Upper lobe of right lung (tissue), 1 donor: ENCODE results near the gene IGSF21. TPM values are rescaled to one million over a fixed set of nuclear protein-coding genes. Genes with fewer than 3 reads are reported as not detected.

Source experiments
- ATAC-seq: fragments of 200-7000 bp; cut with Tn5 transposase; one replicate; pipeline ENCODE4 v1.9.1; 2020; ENCODE audit warnings: mild to moderate bottlenecking, moderate library complexity
- DNase-seq: peaks from one replicate; pipeline ENCODE4 v3.0.0-alpha.2; 2020
- H3K27ac ChIP-seq: fragments of 200-600 bp; one replicate; pipeline ENCODE4 v1.8.0; 2022
- H3K27me3 ChIP-seq: fragments of 200-600 bp; one replicate; pipeline ENCODE4 v1.8.0; 2022; ENCODE audit warnings: mild to moderate bottlenecking
- H3K36me3 ChIP-seq: fragments of 200-600 bp; one replicate; pipeline ENCODE4 v1.8.0; 2022
- H3K4me1 ChIP-seq: fragments of 200-600 bp; one replicate; pipeline ENCODE4 v1.8.0; 2022
- H3K4me3 ChIP-seq: fragments of 200-600 bp; one replicate; pipeline ENCODE4 v1.8.0; 2022; ENCODE audit warnings: mild to moderate bottlenecking
- H3K9me3 ChIP-seq: fragments of 200-600 bp; one replicate; pipeline ENCODE4 v1.8.0; 2022
- CTCF ChIP-seq: fragments of 200-600 bp; IDR thresholded peaks from one replicate; pipeline ENCODE4 v1.8.0; 2022; ENCODE audit warnings: antibody characterized with exemption
- intact Hi-C: fragments of 100-400 bp; cut with DNase I; formaldehyde crosslinking; loops from one replicate; pipeline ENCODE4 v1.11.0; 2022
- total RNA-seq: library from RNA; stranded (reverse); fragmentation: NEBNext Ultra II Directional; extraction: Animal tissue kit (Norgen Biotek cat#: 25700); gene quantifications from one replicate; pipeline ENCODE4 v1.2.1, GENCODE V29; 2021
- donor health status: DM: no; HTN: yes; CAD: no; lungs with severe emphysema.

Gene IGSF21
- total RNA-seq, 1 donor from 2014 or later: 3.2 TPM

- DNase-seq (peak; percentile 56), ATAC-seq (peak; percentile 31)
- no peaks in the 10 kb centered on the region for H3K27me3 ChIP-seq
- no peak overlapping the region for H3K27ac ChIP-seq
- H3K9me3 ChIP-seq: no peaks in the 10 kb centered on the region
- no peaks in the 10 kb centered on the region for H3K4me1 ChIP-seq
- no peaks in the 10 kb centered on the region for H3K36me3 ChIP-seq
- no peak overlapping the region for H3K4me3 ChIP-seq
- peak; percentile 23 for TF ChIP-seq CTCF
- intact Hi-C loops: no loop called here
Measured at GRCh38 chr1:18373882-18374493, 266.4 kb downstream of the IGSF21 start.

GRCh38 chr1:18376661-18377060 is 269.1 kb downstream of the IGSF21 start:
- no peak for TF ChIP-seq CTCF
- peak; percentile 51 for DNase-seq
- ATAC-seq: no peak
- no peaks in the 10 kb centered on the region for H3K4me1 ChIP-seq
- H3K9me3 ChIP-seq: no peaks in the 10 kb centered on the region
- no peaks in the 10 kb centered on the region for H3K36me3 ChIP-seq
- no peaks in the 10 kb centered on the region for H3K27me3 ChIP-seq
- H3K27ac ChIP-seq: no peak overlapping the region
- intact Hi-C loops: no loop called here
- H3K4me3 ChIP-seq: no peak overlapping the region

GRCh38 chr1:18380288-18380687 is 272.7 kb downstream of the IGSF21 start:
- Histone ChIP-seq H3K27ac (no peak overlapping the region), H3K27me3 (no peaks in the 10 kb centered on the region), H3K4me3 (no peak overlapping the region), H3K36me3 (no peaks in the 10 kb centered on the region), H3K4me1 (no peaks in the 10 kb centered on the region), H3K9me3 (no peaks in the 10 kb centered on the region)
- intact Hi-C loops: no loop called here
- DNase-seq: no peak
- no peak for TF ChIP-seq CTCF
- no peak for ATAC-seq

- no peak overlapping the region for H3K27ac ChIP-seq
- H3K27me3 ChIP-seq: no peaks in the 10 kb centered on the region
- DNase-seq (no peak), ATAC-seq (no peak)
- no peaks in the 10 kb centered on the region for H3K9me3 ChIP-seq
- intact Hi-C loops: no loop called here
- no peaks in the 10 kb centered on the region for H3K4me1 ChIP-seq
- TF ChIP-seq CTCF: no peak
- no peaks in the 10 kb centered on the region for H3K36me3 ChIP-seq
- H3K4me3 ChIP-seq: no peak overlapping the region
Measured at GRCh38 chr1:18384059-18384458, 276.5 kb downstream of the IGSF21 start.

- no peak overlapping the region for H3K4me3 ChIP-seq
- no peaks in the 10 kb centered on the region for H3K4me1 ChIP-seq
- no peak for ATAC-seq
- no peaks in the 10 kb centered on the region for H3K27me3 ChIP-seq
- intact Hi-C loops: no loop called here
- no peak for DNase-seq
- no peaks in the 10 kb centered on the region for H3K36me3 ChIP-seq
- H3K9me3 ChIP-seq: no peaks in the 10 kb centered on the region
- H3K27ac ChIP-seq: no peak overlapping the region
- no peak for TF ChIP-seq CTCF
Measured at GRCh38 chr1:18384471-18384870, 276.9 kb downstream of the IGSF21 start.
